K562 (cell line): ENCODE results near the gene IL34. TPM values are rescaled to one million over a fixed set of nuclear protein-coding genes. Genes with fewer than 3 reads are reported as not detected.

Experiments used
- ATAC-seq: fragments of 200-7000 bp; cut with Tn5 transposase; 3 replicates; pipeline ENCODE4 v1.9.1; 2020; ENCODE audit warnings: moderate library complexity
- BruUV-seq: library from RNA; stranded (reverse); fragments of 400-500 nt; replicated peaks from 2 replicates; lab custom pipeline; 2021; lab: Mats Ljungman, UMichigan
- CTCF ChIA-PET: fragments of 300-600 bp; formaldehyde crosslinking; extraction: SDS; loops from one replicate; lab custom pipeline; 2021; ENCODE audit warnings: low intra/inter-chr PET ratio; lab: Yijun Ruan, JAX
- POLR2A ChIA-PET: fragments of 300-600, 350-650 bp; sonication (Branson Sonifier 250); formaldehyde crosslinking; extraction: SDS; loops from one replicate; lab custom pipeline; 2021; ENCODE audit warnings: antibody characterized with exemption, inconsistent platforms; lab: Yijun Ruan, JAX
- DNase-seq, 4 experiments: peaks; one replicate each; pipeline versions ENCODE4 v3.0.0 to v3.0.0-alpha.2; 2011 to 2018; ENCODE audit warnings: low spot score in 3 of 4, mixed read lengths in 3 of 4; ENCODE audit errors: extremely low read depth in 1 of 4
- FAIRE-seq: peaks from 2 replicates; lab custom pipeline; 2011; peaks lifted over from hg19 to GRCh38; lab: Jason Lieb, UNC
- H2AFZ ChIP-seq: 2 replicates; pipeline ENCODE4 v1.6.0; 2011; ENCODE audit warnings: low read depth, low read length, control low read depth, inconsistent platforms
- H3K27ac ChIP-seq: fragments of 200-600 bp; 3 replicates; pipeline ENCODE4 v1.8.0; 2011; ENCODE audit warnings: low read depth, mild to moderate bottlenecking, control low read depth, inconsistent platforms, low read length, moderate library complexity, mixed read lengths; ENCODE audit errors: extremely low read depth
- H3K27me3 ChIP-seq, 2 experiments: fragments of 300-600 bp in 1 of 2; 2 replicates in 1 of 2; 3 replicates in 1 of 2; pipeline versions ENCODE4 v1.6.0 to v1.8.0; 2011; ENCODE audit warnings: inconsistent platforms in 2 of 2, low read length in 2 of 2, mild to moderate bottlenecking in 1 of 2, mixed read lengths in 1 of 2, moderate library complexity in 1 of 2; ENCODE audit not compliant: control insufficient read depth in 2 of 2, insufficient read depth in 2 of 2
- H3K36me3 ChIP-seq: fragments of 300-600 bp; 3 replicates; pipeline ENCODE4 v1.8.0; 2011; ENCODE audit warnings: mild to moderate bottlenecking, low read length, inconsistent platforms; ENCODE audit not compliant: control insufficient read depth, insufficient read depth
- H3K4me1 ChIP-seq, 2 experiments: fragments of 200-600 bp in 1 of 2; replicated peaks in 1 of 2; 2 replicates in 1 of 2; 3 replicates in 1 of 2; pipeline versions ENCODE4 v1.5.1 to v1.8.0; 2011; ENCODE audit warnings: inconsistent platforms in 2 of 2, low read length in 2 of 2, mild to moderate bottlenecking in 1 of 2, mixed read lengths in 1 of 2, moderate library complexity in 1 of 2; ENCODE audit not compliant: control insufficient read depth in 2 of 2, insufficient read depth in 2 of 2
- H3K4me2 ChIP-seq: 2 replicates; pipeline ENCODE4 v1.6.1; 2011; ENCODE audit warnings: low read length, control low read depth, inconsistent platforms, mixed read lengths; ENCODE audit not compliant: insufficient read depth
- H3K4me3 ChIP-seq: fragments of 200-600 bp; sonication (generic), shearing (Covaris generic); 2 replicates; pipeline ENCODE4 v1.5.1; 2016; ENCODE audit warnings: control low read depth, inconsistent platforms
- H3K79me2 ChIP-seq: fragments of 200-600 bp; 3 replicates; pipeline ENCODE4 v1.8.0; 2011; ENCODE audit warnings: low read length, inconsistent platforms; ENCODE audit not compliant: control insufficient read depth, insufficient read depth
- H3K9ac ChIP-seq, 2 experiments: 2 replicates each; pipeline versions ENCODE4 v1.6.0 to v1.6.1; 2011; ENCODE audit warnings: low read depth in 2 of 2, low read length in 2 of 2, control low read depth in 1 of 2, inconsistent platforms in 1 of 2, mild to moderate bottlenecking in 1 of 2, mixed read lengths in 1 of 2; ENCODE audit not compliant: insufficient read depth in 1 of 2
- H3K9me1 ChIP-seq: one replicate; pipeline ENCODE4 v1.6.0; 2011; ENCODE audit warnings: inconsistent platforms, mild to moderate bottlenecking, low read length, moderate library complexity; ENCODE audit not compliant: control insufficient read depth, insufficient read depth
- H3K9me3 ChIP-seq: replicated peaks from 2 replicates; pipeline ENCODE4 v1.5.1; 2011; ENCODE audit warnings: low read depth, low read length, inconsistent platforms; ENCODE audit not compliant: control insufficient read depth, insufficient read depth
- H4K20me1 ChIP-seq: replicated peaks from 2 replicates; pipeline ENCODE4 v1.6.1; 2011; ENCODE audit warnings: low read length, inconsistent platforms, mixed read lengths; ENCODE audit not compliant: control insufficient read depth, insufficient read depth
- BDP1 ChIP-seq: IDR thresholded peaks from 3 replicates; pipeline ENCODE4 v1.6.1; 2011; ENCODE audit not compliant: insufficient read length, insufficient read depth
- HDAC3 ChIP-seq: fragments of 450-650 bp; IDR thresholded peaks from 2 replicates; pipeline ENCODE4 v1.6.1; 2018; ENCODE audit warnings: borderline replicate concordance, mild to moderate bottlenecking, moderate library complexity; ENCODE audit not compliant: partially characterized antibody
- NR0B1 ChIP-seq: fragments of 450-650 bp; IDR thresholded peaks from one replicate; pipeline ENCODE4 v1.6.1; 2018; ENCODE audit warnings: mild to moderate bottlenecking, moderate library complexity; ENCODE audit not compliant: partially characterized antibody
- PCBP2 ChIP-seq: fragments of 200-400 bp; formaldehyde crosslinking; IDR thresholded peaks from 2 replicates; pipeline ENCODE4 v1.6.1; 2018; ENCODE audit warnings: low read length, low read depth, mild to moderate bottlenecking, moderate library complexity; ENCODE audit not compliant: poor library complexity, severe bottlenecking
- PRPF4 ChIP-seq: fragments of 200-400 bp; formaldehyde crosslinking; IDR thresholded peaks from one replicate; pipeline ENCODE4 v1.6.1; 2017; ENCODE audit warnings: low read length, low read depth, mild to moderate bottlenecking; ENCODE audit not compliant: insufficient read depth, poor library complexity, severe bottlenecking
- SREBF2 ChIP-seq: sonication (generic); formaldehyde crosslinking; IDR thresholded peaks from 2 replicates; pipeline ENCODE4 v1.4.0; 2020; ENCODE audit warnings: mild to moderate bottlenecking, missing genetic modification reagents
- THRAP3 ChIP-seq: fragments of 450-650 bp; IDR thresholded peaks from 2 replicates; pipeline ENCODE4 v1.6.1; 2016; ENCODE audit warnings: mild to moderate bottlenecking, inconsistent platforms, borderline replicate concordance
- TRIM28 ChIP-seq: fragments of 450-650 bp; IDR thresholded peaks from 2 replicates; pipeline ENCODE4 v1.6.1; 2017
- ZC3H4 ChIP-seq: sonication (generic); formaldehyde crosslinking; IDR thresholded peaks from 2 replicates; pipeline ENCODE4 v1.9.0; 2021; ENCODE audit warnings: missing genetic modification reagents, borderline replicate concordance
- ZEB2 ChIP-seq: fragments of 450-650 bp; IDR thresholded peaks from 2 replicates; pipeline ENCODE4 v1.6.1; 2016
- ZNF449 ChIP-seq: fragments of 250-450 bp; sonication (Bioruptor Pico); IDR thresholded peaks from 2 replicates; pipeline ENCODE4 v1.8.0; 2022; ENCODE audit warnings: moderate library complexity, mild to moderate bottlenecking, inconsistent platforms
- ZNF766 ChIP-seq: fragments of 200-800 bp; sonication (Bioruptor generic); conservative IDR thresholded peaks from 2 replicates; pipeline ENCODE4 v1.6.1; 2016; ENCODE audit warnings: missing genetic modification characterization, missing compliant biosample characterization
- WGBS: fragments of 100-300 bp; shearing (Covaris generic); methylation state at CpG from one replicate; pipeline ENCODE4 v1.1.6; 2016; ENCODE audit warnings: low coverage, mixed read lengths; ENCODE audit not compliant: insufficient coverage; ENCODE audit errors: missing lambda C conversion rate; 5-methylcytosine and 5-hydroxymethylcytosine counted together
- in situ Hi-C: fragments of 300-500 bp; cut with MboI; formaldehyde crosslinking; loops from 4 replicates; pipeline ENCODE4 v1.15.0; 2018; ENCODE audit warnings: inconsistent platforms, mixed read lengths
- intact Hi-C: fragments of 100-400 bp; cut with micrococcal nuclease; formaldehyde crosslinking; loops from 2 replicates; pipeline ENCODE4 v1.14.2; 2022
- polyA plus RNA-seq, 8 experiments: library from polyadenylated mRNA; depleted of rRNA in 4 of 8; stranded (reverse) in 5 of 8; unstranded in 3 of 8; fragments of >200 nt; fragmentation: Nextera tagmentation in 2 of 8; fragmentation: Illumina TruSeq in 1 of 8; extraction: Ambion mirVana in 2 of 8; extraction: Trizol in 1 of 8; gene quantifications; 2 replicates each; pipeline versions ENCODE4 v1.2.1 to v1.2.3, GENCODE V29; 2011 to 2014; ENCODE audit warnings: inconsistent platforms in 1 of 8, missing spikeins in 1 of 8
- total RNA-seq, 7 experiments: library from RNA; depleted of rRNA in 6 of 7; stranded (reverse); fragments of >200 nt in 6 of 7; fragmentation: Illumina TruSeq in 2 of 7; extraction: Trizol in 2 of 7; gene quantifications; 2 replicates each; pipeline versions ENCODE4 v1.2.1 to v1.2.3, GENCODE V29; 2011 to 2021; ENCODE audit warnings: low replicate concordance in 1 of 7

IL34 gene
- total and polyA plus RNA-seq, 9 of the 15 experiments (the other 6 are each of a cell fraction or from before 2014, with no cell fraction given), result 0.07 to 0.18 (median 0.10) TPM; not detected in 6

GRCh38 chr16:70700101-70701020 lies 54.0 kb downstream of the IL34 start:
- intact Hi-C loops, result no loop called here
- no peaks in the 10 kb centered on the region for H3K27me3 ChIP-seq
- DNase-seq (no peak), ATAC-seq (no peak), FAIRE-seq (no peak)
- ChIA-PET POLR2A (interaction anchor here (0.6 to 0.7 kb wide), 2 partner anchors 8 to 47 kb away, joined by 3 read pairs; no protein-coding TSS in a partner anchor), CTCF (no interaction called here)
- in situ Hi-C loops, result no loop called here
- 82% methylated on average over 23 of the region's 30 CpGs for WGBS
- H3K9me1 ChIP-seq, result peaks cover 4% of the 10 kb centered on the region
- H3K9ac ChIP-seq, result no peak overlapping the region
- no peak overlapping the region for H3K27ac ChIP-seq
- peaks cover 14% of the 10 kb centered on the region; the same call in 1 of the 3 replicates for H3K36me3 ChIP-seq
- no peak overlapping the region for H3K4me2 ChIP-seq
- no TSS peak for BruUV-seq
- TF ChIP-seq ZNF449 (CRISPR knock-in tag) (no peak), ZNF766 (CRISPR knock-in tag) (no peak), PRPF4 (no peak), ZC3H4 (CRISPR knock-in tag) (no peak), ZEB2 (no peak), BDP1 (no peak), SREBF2 (CRISPR knock-in tag) (no peak), HDAC3 (no peak), TRIM28 (no peak), THRAP3 (no peak), PCBP2 (no peak), NR0B1 (no peak)
- H3K4me3 ChIP-seq, result no peak overlapping the region
- peaks cover 16 to 82% of the 10 kb centered on the region in 2 experiments for H3K4me1 ChIP-seq
- no peaks in the 10 kb centered on the region for H4K20me1 ChIP-seq
- H3K9me3 ChIP-seq, result no peaks in the 10 kb centered on the region
- no peaks in the 10 kb centered on the region for H3K79me2 ChIP-seq
- no peak overlapping the region for H2AFZ ChIP-seq
